ENCODE measurements around the gene ZNF415.

GRCh38 chr19:53132141-53132991 lies at the start of gene ZNF415:
- TF ChIP-seq POLR2A (IDR thresholded peaks at IDR 0.05; ENCODE audit: borderline replicate concordance, extremely low read depth, insufficient read depth, insufficient read length) = no peak
- TF ChIP-seq, protein P1, sequence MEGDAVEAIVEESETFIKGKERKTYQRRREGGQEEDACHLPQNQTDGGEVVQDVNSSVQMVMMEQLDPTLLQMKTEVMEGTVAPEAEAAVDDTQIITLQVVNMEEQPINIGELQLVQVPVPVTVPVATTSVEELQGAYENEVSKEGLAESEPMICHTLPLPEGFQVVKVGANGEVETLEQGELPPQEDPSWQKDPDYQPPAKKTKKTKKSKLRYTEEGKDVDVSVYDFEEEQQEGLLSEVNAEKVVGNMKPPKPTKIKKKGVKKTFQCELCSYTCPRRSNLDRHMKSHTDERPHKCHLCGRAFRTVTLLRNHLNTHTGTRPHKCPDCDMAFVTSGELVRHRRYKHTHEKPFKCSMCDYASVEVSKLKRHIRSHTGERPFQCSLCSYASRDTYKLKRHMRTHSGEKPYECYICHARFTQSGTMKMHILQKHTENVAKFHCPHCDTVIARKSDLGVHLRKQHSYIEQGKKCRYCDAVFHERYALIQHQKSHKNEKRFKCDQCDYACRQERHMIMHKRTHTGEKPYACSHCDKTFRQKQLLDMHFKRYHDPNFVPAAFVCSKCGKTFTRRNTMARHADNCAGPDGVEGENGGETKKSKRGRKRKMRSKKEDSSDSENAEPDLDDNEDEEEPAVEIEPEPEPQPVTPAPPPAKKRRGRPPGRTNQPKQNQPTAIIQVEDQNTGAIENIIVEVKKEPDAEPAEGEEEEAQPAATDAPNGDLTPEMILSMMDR (IDR thresholded peaks at IDR 0.05 in 2 of 3, conservative IDR thresholded peaks at IDR 0.05 in 1 of 3; ENCODE audit: borderline replicate concordance in 1 of 3, insufficient read depth in 1 of 3, low read depth in 2 of 3, low read length in 2 of 3) = no peak
- TF ChIP-seq CEBPB (IDR thresholded peaks at IDR 0.05; ENCODE audit: low read depth) = no peak
- TF ChIP-seq EGR1 (IDR thresholded peaks at IDR 0.05; ENCODE audit: low read depth) = no peak
- TF ChIP-seq YY1 (IDR thresholded peaks at IDR 0.05; ENCODE audit: extremely low read depth, insufficient replicate concordance, low read depth, low read length) = no peak
- TF ChIP-seq ZNF274 (IDR thresholded peaks at IDR 0.05; ENCODE audit: low read depth, low read length) = no peak
- no peak for TF ChIP-seq CBX3 (IDR thresholded peaks at IDR 0.05; ENCODE audit: low read depth)
- no peak for TF ChIP-seq TCF7L2 (IDR thresholded peaks at IDR 0.05; ENCODE audit: borderline replicate concordance, extremely low read depth, insufficient read depth, insufficient read length)
- no peak for TF ChIP-seq EZH2 (IDR thresholded peaks at IDR 0.05)
- no peak for TF ChIP-seq ATF3 (IDR thresholded peaks at IDR 0.05)
- no peak for TF ChIP-seq ZFX (IDR thresholded peaks at IDR 0.05)

Measured in HCT116 (cell line).